Stimulated activated CD8-positive, alpha-beta memory T cell treated with anti-CD3 and anti-CD28 coated beads, Interleukin-12 subunit alpha, Interleukin-12 subunit beta, amount 100 ng/mL, for 24 hours (primary cell): ENCODE measurements around the gene KIF25.
"Not testable (repeated sequence)": the region's sequence is repeated elsewhere in the genome, so short reads cannot be mapped to it uniquely, and the experiment has no call there.

Experiments used
- DNase-seq: peaks from one replicate; pipeline ENCODE4 v3.0.0-alpha.2; 2020; ENCODE audit errors: extremely low read depth

KIF25 gene

DNA sequence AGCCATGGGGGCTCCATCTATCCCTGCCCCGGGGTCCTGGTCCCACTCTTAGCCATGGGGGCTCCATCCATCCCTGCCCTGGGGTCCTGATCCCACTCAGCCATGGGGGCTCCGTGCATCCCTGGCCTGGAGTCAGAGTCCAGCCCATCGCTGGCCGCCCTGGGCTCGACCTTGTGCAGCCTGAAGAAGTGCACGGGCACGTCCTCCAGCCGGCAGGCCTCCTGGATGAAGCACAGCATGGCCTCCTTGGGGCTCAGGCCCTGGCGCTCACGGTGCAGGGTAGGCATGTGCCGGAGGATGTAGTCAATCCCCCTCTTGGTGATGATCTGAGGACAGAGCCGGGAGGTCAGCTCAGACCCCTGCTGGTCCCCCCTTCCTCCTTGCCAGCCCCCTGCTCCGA is 66.0 kb downstream of the KIF25 start:
- DNase-seq, result no peak

DNA sequence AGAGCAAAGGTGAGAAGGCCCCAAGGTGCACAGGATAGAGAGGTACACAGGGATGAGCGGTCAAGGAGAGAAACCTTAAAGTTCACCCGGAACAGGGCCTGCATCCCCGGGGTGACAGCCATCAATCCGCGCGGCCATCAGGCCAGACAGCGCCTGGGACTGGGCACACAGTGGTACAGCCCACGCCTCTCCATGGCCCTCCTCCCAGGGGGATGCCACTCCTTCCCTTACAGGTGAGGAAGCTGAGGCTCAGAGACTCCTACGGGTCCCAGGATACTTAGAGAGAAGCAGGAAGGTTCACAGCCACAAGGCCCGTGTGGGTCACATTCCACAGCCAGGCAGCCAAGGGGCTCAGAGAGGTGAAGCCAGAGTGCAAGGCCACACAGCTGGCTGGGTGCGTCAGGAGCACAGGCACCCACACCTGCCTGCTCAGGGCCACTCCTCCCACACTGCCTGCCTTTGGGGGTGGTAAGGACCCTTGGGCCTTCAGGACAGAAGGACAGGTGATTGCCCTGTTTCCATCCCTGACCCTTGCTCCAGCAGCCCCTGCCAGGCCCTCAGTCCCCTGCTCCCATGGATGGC is 66.8 kb downstream of the KIF25 start:
- no peak for DNase-seq

DNA sequence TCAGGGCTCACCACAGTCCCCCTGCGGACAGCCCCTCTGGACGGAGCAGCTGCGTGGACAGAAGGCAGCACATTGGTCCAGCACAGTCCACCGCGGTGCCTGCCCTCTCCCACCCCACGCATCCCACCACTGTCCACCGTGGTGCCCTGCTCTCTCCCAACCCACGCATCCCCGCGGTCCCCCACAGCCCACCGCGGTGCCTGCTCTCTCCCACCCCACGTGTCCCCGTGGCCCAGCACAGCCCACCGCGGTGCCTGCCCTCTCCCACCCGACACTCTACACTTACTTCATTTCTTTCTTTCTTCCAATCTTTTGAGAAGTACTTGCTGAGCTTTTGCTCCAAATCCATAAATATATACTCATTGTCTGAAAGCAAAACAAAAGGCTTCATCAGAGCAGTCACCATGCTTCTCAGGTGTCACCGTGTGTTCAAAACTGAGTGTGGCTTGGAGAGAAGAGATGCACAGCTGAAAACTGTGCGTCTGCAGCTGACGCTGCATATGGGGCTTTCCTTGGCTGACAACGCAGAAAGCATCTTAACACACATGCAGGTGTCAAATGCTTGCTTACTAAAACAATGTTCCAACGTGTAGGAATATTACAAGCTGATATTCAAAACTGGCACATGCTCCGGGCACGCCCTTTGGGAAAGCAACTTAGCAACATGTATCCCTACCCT is 69.7 kb downstream of the KIF25 start:
- DNase-seq, result no peak

DNA sequence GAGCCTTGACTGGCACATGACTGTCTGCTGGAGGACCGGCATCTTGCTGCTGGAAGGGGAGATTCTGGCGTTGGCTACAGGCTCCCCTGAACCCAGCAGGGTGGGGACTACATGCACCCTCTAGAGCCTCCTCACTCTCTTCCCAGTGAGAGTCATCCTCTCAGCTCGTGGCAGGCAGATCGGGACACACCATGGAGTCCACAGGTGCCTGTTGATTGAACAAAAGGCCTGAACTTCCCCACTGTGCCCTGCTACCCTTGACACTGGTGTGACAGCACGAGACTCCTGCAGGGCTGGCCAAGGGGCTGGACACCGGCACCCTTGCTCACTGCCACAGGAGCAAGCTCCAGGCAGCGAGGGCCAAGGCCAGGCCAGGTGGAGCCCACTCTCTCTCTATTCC is 73.3 kb downstream of the KIF25 start:
- no peak for DNase-seq

DNA sequence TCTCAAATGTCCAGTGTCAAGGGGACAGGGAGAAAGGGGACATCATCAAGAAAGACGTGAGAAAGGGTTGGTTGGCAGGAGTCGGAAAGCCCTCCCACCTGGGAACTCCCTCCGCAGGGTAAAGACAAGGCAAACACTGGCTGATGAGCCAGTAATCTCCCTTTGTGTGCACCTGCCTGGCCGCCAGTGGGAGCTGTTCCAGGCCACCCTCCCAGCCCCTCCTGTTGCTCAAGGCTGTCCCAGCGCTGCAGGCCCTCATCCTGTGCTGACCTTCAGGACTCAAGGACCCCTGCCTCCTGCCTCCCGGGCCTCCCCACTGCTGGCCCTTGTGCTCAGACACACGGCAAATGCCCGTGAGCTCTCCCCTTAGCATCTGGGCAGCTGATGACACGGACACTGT is 74.1 kb downstream of the KIF25 start:
- DNase-seq, result no peak

DNA sequence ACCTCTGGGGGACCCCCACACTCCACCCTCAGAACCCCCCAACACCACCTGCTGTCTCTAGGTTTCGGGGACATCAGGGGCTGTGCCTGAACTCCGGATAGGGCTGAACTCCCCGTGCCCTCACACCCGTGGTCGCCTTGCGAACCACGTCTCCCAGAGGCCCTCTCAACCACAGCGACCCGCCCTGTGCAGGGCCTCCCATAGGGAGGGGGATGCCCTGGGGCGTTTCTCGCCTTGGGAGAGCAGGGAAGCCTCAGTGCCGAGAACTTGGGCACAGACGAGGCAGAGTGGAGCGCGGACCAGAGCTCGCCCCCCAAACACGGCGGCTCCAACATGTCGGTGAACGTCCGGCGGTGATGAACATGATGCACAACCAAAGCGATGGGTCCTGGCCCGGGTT is 74.8 kb downstream of the KIF25 start:
- no peak for DNase-seq

DNA sequence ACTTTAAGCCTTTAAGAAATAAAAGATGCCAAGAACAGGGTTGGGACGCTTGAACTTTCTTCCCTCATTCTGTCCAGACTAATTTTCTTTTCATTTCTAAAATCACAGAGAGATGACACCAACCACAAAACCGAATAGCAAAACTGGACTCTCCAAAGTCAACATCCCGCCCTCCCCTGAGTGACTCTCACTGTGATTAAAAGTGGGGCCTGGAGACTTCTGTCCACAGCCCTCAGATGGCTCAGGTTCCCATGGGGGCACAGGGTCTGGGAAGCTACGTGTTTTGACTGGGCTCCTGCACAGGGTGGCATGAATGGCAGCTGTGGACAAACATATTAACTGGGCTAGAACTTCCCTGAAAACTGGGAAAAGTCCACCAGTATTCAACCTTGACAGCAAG is 75.3 kb downstream of the KIF25 start:
- DNase-seq, result no peak

DNA sequence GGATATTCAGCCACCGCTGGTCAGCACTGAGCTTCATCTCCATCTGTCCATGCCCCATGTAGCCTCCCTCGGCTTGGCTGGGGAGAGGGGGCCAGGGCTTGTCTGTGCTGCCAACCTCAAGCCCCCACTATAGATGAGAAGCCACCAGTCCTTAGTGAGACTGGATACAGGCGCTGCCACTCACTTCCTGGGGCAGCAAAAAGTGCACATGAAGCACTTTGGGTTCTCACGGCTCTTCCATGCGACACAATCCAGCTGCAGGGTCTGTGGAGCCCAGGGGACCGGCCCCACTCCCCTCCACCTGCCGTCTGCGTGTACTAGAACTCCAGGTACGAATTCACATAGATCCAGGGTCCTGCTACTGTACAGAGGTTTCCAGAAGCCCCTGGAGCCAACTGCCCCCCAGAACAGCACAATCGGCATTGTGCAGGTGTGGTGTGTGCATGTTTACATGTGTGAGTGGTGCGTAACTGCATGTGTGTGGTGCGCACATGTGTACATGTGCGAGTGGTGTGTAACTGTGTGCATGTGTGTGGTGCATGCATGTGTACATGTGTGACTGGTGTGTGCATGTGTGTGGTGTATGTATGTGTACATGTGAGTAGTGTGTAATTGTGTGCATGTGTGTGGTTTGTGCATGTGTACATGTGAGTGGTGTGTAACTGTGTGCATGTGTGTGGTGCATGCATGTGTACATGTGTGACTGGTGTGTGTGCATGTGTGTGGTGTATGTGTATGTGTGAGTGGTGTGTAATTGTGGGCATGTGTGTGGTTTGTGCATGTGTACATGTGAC is 76.7 kb downstream of the KIF25 start:
- no peak for DNase-seq

DNA sequence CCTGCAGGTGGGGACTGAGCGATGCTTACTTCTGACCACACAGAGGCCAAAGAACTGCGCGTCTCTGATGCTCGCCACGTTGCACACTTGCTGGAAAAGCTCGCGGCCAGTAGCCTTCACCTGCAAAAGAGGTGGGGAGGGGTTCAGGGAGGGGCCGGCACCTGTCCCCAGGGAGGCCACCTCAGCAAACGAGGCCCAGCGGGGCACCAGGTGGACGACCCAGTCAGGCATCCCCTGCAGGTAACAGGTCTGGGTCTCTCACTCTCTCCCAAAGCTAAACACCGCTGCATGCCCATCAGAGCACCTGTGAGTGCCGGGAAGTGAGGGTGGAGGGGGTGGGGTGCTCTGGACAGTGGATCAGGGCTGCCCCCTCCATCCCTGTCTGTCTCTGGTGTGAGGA is 77.7 kb downstream of the KIF25 start:
- no peak for DNase-seq

DNA sequence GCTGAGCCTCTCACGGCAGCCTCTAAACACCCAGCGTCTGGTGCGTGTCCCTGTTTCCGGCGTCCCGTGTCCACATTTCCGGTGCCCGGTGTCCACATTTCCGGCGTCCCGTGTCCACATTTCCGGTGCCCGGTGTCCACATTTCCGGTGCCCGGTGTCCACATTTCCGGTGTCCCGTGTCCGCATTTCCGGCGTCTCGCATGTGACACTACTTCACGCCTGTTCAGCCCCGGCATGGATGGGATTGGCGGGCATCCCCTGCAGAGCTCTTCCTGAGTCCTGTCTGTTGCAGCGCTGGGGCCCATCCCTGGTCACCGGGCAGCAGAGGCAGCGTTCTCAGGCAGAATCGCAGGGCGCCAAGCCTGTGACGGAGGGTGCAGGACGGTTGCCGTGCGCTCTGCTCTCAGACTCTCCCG is 78.3 kb downstream of the KIF25 start:
- DNase-seq, result no peak

DNA sequence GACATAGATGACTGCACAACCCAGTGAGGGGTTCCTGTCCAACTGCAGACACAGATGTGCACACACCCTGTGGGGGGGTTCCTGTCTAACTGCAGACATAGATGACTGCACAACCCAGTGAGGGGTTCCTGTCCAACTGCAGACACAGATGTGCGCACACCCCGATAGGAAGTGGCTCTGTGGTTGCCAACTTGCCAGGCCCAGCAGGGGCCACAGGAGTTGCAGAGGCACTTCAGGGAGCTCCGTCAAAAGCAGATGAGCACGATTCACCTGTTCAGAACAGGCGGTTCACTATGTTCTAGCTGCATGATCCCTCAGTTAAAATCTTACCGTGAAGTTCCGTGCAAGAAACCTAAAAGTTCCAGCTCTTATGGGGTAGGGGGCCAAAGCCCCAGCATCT is 79.9 kb downstream of the KIF25 start:
- DNase-seq, result not testable (repeated sequence)

DNA sequence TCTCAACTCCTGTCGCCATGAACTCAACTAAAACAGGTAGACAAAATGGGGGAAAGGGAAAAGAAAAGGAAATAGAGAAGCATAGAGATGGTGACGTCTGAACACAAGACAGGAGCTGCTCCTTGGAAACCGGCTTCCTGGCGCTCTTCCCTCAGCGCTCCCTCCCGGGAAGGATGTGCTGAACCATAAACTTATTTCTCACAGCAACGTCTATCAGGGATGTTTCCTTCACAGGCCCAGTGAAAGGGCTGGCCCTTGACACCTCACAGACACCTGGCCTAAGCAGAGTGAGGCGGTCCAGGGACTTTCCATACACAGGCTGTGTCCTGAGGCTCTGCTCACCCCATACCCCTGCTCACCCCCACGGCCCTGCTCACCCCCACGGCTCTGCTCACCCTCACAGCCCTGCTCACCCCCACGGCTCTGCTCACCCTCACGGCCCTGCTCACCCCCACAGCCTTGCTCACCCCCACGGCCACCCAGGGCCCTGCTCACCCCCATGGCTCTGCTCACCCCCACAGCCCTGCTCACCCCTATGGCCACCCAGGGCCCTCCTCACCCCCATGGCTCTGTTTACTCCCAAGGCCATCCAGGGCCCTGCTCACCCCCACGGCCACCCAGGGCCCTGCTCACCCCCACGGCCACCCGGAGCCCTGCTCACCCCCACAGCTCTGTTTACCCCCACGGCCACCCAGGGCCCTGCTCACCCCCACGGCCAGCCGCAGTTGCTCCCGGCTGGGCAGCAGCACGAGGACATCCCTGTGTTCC is 80.9 kb downstream of the KIF25 start:
- no peak for DNase-seq

DNA sequence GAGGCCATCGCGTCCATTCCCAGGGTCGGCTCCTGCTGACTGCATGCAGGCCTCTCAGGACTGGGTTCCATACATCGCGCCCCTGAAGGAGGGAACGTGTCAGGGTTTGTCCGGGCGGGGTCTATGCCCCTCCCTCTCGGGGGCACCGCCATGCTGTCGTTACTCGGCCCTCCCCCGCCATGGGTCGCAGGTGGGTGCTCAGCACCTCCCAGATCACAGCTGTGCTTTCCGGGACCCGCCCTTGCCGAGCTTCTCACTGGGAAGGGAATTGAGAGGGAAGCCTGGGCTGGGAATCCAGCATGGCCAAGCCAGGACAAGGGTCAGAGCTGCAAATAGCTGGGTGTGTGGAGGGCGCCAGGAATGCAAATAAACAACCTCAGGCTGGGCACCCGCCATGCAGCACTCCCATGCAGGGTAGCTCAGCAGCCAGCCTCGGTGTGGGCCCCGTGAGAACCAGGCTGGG is 81.5 kb downstream of the KIF25 start, which contains the start of gene FRMD1:
TSS of gene FRMD1 (minus strand) at position 270 of the 463 bp plus-strand sequence. CDS start at position 152, 118 bp downstream.
- DNase-seq, result no peak

DNA sequence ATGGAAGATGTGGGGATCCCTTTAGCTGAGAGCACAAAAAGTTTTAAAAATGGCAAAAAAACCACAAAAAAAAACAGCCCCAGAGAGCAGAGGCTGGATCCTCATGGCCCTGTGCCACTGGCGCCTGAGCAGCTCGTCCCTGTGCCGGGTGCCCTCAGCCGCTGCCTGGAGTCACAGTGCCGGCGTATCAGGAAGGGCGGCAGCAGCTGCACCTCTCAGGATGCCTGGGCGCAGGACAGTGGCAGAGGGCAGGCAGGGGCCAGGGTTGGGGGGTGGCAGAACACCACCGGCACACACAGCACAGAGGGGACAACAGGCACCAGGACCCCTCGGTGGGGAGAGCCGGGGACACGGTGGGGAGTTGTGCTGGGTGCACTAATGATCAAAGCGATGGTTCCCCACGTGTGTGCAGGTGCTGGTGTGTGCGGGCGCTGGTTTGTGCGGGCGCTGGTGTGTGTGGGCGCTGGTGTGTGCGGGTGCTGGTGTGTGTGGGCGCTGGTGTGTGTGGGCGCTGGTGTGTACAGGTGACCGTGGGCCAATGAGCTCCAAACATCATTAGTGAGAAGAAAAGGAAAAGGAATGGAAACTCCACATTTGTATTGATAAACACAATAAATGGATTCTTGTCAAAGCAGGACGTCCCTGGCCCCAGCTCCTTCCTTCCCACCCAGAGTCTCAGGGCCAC is 83.1 kb downstream of the KIF25 start:
- DNase-seq, result no peak

DNA sequence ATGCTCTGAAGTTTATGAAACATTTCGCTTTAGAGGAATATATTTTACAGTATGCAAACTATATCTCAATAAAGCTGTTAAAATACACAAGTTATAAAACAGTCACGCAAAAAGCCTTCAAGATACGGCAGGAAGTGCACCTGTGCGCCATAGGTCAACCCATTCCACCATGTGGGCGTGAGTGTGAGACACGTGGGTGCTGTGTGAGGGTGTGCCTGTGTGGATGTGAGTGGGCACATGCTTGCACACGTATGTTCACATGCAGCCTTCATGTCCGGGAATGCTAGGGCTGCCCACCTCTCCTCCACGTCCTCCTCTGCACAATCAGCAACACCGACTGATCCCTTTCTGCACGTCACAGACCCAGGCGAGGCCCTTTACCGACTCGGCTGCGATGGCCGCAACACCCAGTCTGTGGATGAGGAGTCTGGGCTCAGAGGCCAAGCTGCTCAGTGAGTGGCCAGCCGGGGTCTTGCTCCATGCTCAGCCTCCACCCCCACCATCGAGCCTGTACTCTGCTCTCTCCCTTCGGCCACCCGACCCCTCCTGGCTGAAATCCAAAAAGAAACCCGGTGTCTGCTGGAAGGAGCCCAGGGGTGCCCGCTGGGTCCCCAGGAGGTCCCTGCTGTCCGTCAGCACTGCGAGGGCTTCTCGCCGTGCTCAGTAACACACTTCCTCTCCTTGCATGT is 84.5 kb downstream of the KIF25 start:
- DNase-seq, result no peak

DNA sequence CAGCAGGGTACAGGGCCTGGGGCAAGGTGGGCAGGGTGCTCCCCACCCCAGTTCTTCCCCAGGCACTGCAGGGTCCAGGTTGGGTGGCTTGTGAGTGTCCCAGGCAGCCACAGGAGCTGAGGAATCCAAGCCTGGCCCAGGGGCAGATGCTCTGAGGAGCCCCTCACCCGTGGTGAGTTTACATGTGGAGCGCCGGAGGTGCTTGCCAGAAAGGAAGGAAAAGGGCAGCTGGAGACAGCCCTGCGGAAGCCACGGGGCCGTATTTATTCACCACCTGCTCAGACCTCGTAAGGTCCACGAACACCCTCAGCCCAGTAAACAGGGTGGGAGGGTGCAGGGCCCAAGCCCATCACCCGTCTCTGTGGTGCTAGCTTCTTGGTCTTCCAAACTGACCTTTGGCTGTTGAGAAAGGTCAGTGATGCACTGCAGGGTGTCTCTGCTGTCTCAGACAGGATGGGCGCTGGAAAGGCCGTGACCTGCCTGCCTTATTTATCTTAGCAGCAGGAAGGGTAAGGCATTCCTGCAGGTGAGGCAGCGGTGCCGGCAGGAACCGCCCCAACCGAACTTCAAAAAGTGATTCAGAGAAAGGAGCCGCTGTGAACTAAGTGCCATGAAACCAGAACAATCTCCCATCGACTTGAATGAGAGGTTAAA is 85.5 kb downstream of the KIF25 start:
- no peak for DNase-seq

DNA sequence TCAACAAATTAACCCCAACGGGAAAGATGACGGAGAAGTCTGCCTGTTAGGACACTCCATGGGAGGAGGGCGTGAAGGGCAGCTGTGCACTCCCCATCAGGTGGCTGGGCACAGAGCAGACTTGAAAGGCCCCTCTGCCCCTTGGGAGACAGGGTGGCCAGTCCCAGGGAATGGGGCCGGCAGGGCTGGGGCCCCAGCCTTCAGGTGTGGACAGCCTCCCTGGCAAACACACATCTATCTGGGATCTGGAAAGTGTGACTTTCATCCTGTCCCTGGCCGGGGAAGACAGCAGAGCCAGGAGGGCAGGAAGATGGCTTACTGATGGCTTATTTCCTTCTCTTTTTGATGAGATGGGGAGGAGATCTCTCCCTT is 86.0 kb downstream of the KIF25 start:
- DNase-seq, result no peak

DNA sequence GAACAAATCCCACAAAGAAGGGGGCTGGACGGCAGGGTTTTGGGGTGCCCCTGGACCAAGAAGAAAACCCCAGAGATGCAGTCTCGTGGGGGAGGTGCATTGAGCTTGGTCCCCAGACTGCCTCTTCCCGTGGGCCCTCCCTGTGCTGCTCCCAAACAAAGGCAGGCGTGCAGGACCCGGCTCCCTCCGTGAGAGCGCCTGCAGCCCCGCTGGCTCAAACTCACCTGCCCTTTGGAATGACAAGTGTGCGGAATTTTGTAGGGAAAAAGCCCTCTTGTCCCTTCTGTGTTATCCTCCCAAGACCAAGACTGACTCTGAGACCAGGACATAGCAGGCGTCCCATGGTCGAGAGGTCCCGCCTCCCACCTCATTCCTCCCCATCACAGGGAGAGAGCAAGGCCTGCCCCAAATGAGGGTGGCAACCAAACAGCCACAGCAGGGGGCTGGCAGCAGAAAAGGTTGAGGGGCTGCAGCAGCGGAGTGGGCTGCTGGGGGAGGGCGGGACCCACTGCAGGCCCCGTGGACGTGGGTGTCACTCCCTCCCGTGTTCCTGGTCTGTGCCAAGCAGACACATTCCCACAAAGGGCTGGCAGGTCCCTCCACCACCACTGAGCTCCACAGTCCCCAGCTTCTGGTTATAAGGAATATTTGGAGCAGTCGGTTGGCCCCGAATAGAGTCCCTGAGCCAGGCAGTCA is 87.1 kb downstream of the KIF25 start:
- no peak for DNase-seq

DNA sequence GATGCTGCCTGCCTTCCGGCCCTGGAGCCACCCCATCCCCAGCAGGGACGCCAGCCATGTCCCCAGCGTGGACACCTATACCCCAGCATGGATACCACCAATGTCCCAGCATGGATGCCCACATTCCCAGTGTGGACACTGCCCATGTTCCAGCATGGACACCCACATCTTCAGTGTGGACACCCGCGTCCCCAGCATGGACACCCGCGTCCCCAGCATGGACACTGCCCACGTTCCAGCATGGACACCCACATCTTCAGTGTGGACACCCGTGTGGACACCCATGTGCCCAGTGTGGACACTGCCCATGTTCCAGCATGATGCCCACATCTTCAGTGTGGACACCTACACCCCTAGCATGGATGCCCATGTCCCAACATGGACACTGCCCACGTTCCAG is 88.6 kb downstream of the KIF25 start:
- DNase-seq, result no peak

DNA sequence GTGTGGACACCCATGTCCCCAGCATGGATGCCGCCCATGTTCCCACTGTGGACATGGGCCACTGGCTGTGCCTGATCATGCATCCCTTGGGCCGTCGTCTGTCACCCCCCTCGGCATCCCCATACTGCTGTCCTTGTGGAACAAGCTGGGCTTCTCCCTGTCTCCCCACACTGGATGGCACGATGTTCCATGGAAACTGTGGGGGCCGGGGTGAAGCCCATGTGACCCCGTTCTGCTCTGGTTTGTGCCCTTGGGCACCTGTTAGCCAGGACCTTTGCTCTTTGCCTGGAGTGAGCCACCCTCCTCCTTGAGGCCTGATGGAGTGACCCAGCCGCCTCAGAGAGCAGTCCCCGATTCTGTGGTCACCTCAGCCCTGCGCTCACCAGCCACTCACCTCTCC is 89.1 kb downstream of the KIF25 start:
- no peak for DNase-seq
